WTC11 (cell line): ENCODE measurements around the gene SYN1.

Experiments used
- CREB1 ChIP-seq: sonication (generic); formaldehyde crosslinking; IDR thresholded peaks from 2 replicates; pipeline ENCODE4 v1.8.0; 2023; ENCODE audit warnings: mild to moderate bottlenecking, missing genetic modification reagents
- CTCF ChIP-seq: fragments of 200-600 bp; IDR thresholded peaks from 2 replicates; pipeline ENCODE4 v1.8.0; 2022; ENCODE audit warnings: antibody characterized with exemption

- TF ChIP-seq CTCF (no peak), CREB1 (no peak)
Observed at GRCh38 chrX:47576021-47576898, 43.4 kb downstream of the SYN1 start.
